GM12878 (cell line): Measurements from ENCODE around the gene NKAIN2. TPM values are rescaled to one million over a fixed set of nuclear protein-coding genes. Genes with fewer than 3 reads are reported as not detected.

Experiments
- ATAC-seq: fragments of 200-7000 bp; cut with Tn5 transposase; 3 replicates; pipeline ENCODE4 v1.9.1; 2020; ENCODE audit warnings: mild to moderate bottlenecking, moderate library complexity
- BruUV-seq: library from RNA; stranded (reverse); fragments of 400-500 nt; replicated peaks from 2 replicates; lab custom pipeline; 2021; lab: Mats Ljungman, UMichigan
- CTCF ChIA-PET: fragments of 300-600 bp; sonication (Branson Sonifier 250); formaldehyde crosslinking; extraction: SDS; loops from one replicate; lab custom pipeline; 2021; ENCODE audit warnings: inconsistent platforms; lab: Yijun Ruan, JAX
- POLR2A ChIA-PET: fragments of 350-600 bp; formaldehyde crosslinking; extraction: SDS; loops from one replicate; lab custom pipeline; 2021; ENCODE audit warnings: inconsistent platforms; lab: Charles Lee
- RAD21 ChIA-PET: fragments of 300-600 bp; sonication (Branson Sonifier 250); formaldehyde crosslinking; loops from one replicate; lab custom pipeline; 2023; ENCODE audit warnings: antibody characterized with exemption; ENCODE audit not compliant: unreplicated experiment; lab: Charles Lee
- SMC1A ChIA-PET: fragments of 300-600 bp; sonication (Branson Sonifier 250); formaldehyde crosslinking; loops from one replicate; lab custom pipeline; 2023; ENCODE audit not compliant: unreplicated experiment, uncharacterized antibody; lab: Charles Lee
- DNase-seq: peaks from one replicate; pipeline ENCODE4 v3.0.0-alpha.2; 2011; ENCODE audit warnings: low read depth, low spot score
- FAIRE-seq: peaks from 3 replicates; lab custom pipeline; 2011; peaks lifted over from hg19 to GRCh38; lab: Jason Lieb, UNC
- H2AFZ ChIP-seq: 2 replicates; pipeline ENCODE4 v1.6.0; 2011; ENCODE audit warnings: low read depth, low read length, control low read depth; ENCODE audit not compliant: control insufficient read depth
- H3K27ac ChIP-seq: 2 replicates; pipeline ENCODE4 v1.5.1; 2011; ENCODE audit warnings: control low read depth; ENCODE audit not compliant: control insufficient read depth, insufficient read depth
- H3K27me3 ChIP-seq, 2 experiments: replicated peaks in 1 of 2; 2 replicates each; pipeline versions ENCODE4 v1.6.0 to v1.6.1; 2011; ENCODE audit warnings: low read length in 1 of 2; ENCODE audit not compliant: control insufficient read depth in 2 of 2, insufficient read depth in 2 of 2
- H3K36me3 ChIP-seq, 2 experiments: 2 replicates each; pipeline ENCODE4 v1.5.1; 2011; ENCODE audit warnings: low read length in 1 of 2; ENCODE audit not compliant: control insufficient read depth in 2 of 2, insufficient read depth in 2 of 2
- H3K4me1 ChIP-seq: 2 replicates; pipeline ENCODE4 v1.6.1; 2011; ENCODE audit warnings: mild to moderate bottlenecking, low read length, moderate library complexity, mixed read lengths; ENCODE audit not compliant: control insufficient read depth, insufficient read depth
- H3K4me2 ChIP-seq: 2 replicates; pipeline ENCODE4 v1.6.0; 2011; ENCODE audit warnings: control low read depth; ENCODE audit not compliant: control insufficient read depth, insufficient read depth
- H3K4me3 ChIP-seq: fragments of 200-600 bp; sonication (generic); 2 replicates; pipeline ENCODE4 v1.5.1; 2016
- H3K79me2 ChIP-seq: 2 replicates; pipeline ENCODE4 v1.6.0; 2011; ENCODE audit warnings: low read length; ENCODE audit not compliant: control insufficient read depth, insufficient read depth
- H3K9ac ChIP-seq: 2 replicates; pipeline ENCODE4 v1.8.0; 2011; ENCODE audit warnings: low read length, control low read depth, mixed read lengths; ENCODE audit not compliant: control insufficient read depth, insufficient read depth
- H3K9me3 ChIP-seq: replicated peaks from 3 replicates; pipeline ENCODE4 v1.5.1; 2011; ENCODE audit warnings: mild to moderate bottlenecking, low read length; ENCODE audit not compliant: control insufficient read depth, insufficient read depth
- H4K20me1 ChIP-seq: 2 replicates; pipeline ENCODE4 v1.6.0; 2011; ENCODE audit not compliant: control insufficient read depth, insufficient read depth
- HCFC1 ChIP-seq: fragments of 150-350 bp; IDR thresholded peaks from 2 replicates; pipeline ENCODE4 v1.6.1; 2014; ENCODE audit warnings: low read length
- JUNB ChIP-seq: IDR thresholded peaks from 2 replicates; pipeline ENCODE4 v1.6.1; 2016; ENCODE audit warnings: antibody characterized with exemption, mild to moderate bottlenecking
- MYB ChIP-seq: fragments of 150-350 bp; IDR thresholded peaks from 2 replicates; pipeline ENCODE4 v1.6.1; 2014; ENCODE audit warnings: mild to moderate bottlenecking, low read depth, low read length, borderline replicate concordance
- NR2C2 ChIP-seq: IDR thresholded peaks from 2 replicates; pipeline ENCODE4 v1.6.1; 2011; ENCODE audit warnings: borderline replicate concordance, low read depth; ENCODE audit not compliant: control insufficient read depth, insufficient read length
- RELA ChIP-seq: fragments of 450-650 bp; IDR thresholded peaks from 2 replicates; pipeline ENCODE4 v1.8.0; 2014; ENCODE audit warnings: borderline replicate concordance; ENCODE audit not compliant: partially characterized antibody
- SIN3A ChIP-seq: IDR thresholded peaks from 2 replicates; pipeline ENCODE4 v1.6.1; 2012; ENCODE audit warnings: low read depth, low read length, improper control_type of control experiment
- SMAD5 ChIP-seq: IDR thresholded peaks from 2 replicates; pipeline ENCODE4 v1.6.1; 2016; ENCODE audit warnings: antibody characterized with exemption, low read depth
- TCF7 ChIP-seq: IDR thresholded peaks from 2 replicates; pipeline ENCODE4 v1.6.1; 2014; ENCODE audit warnings: antibody characterized with exemption, borderline replicate concordance
- ZNF24 ChIP-seq: fragments of 450-650 bp; IDR thresholded peaks from 2 replicates; pipeline ENCODE4 v1.6.1; 2017; ENCODE audit warnings: antibody characterized with exemption, mild to moderate bottlenecking
- WGBS: methylation state at CpG from one replicate; pipeline ENCODE4 v1.1.6; 2016; ENCODE audit warnings: low lambda C conversion rate; ENCODE audit not compliant: insufficient replicate concordance, insufficient coverage; ENCODE audit errors: missing lambda C conversion rate; 5-methylcytosine and 5-hydroxymethylcytosine counted together
- in situ Hi-C: fragments of 300-500 bp; cut with MboI; formaldehyde crosslinking; loops from 9 replicates; pipeline ENCODE4 v1.14.3; 2018; ENCODE audit warnings: mixed read lengths
- intact Hi-C: fragments of 100-400 bp; cut with micrococcal nuclease; formaldehyde crosslinking; loops from one replicate; pipeline ENCODE4 v1.14.2; 2022; ENCODE audit not compliant: unreplicated experiment
- polyA plus RNA-seq, 11 experiments: library from polyadenylated mRNA; depleted of rRNA in 4 of 11; unstranded in 6 of 11; stranded (reverse) in 5 of 11; fragments of >200 nt; fragmentation: Nextera tagmentation in 4 of 11; fragmentation: Illumina TruSeq in 1 of 11; extraction: Ambion mirVana in 4 of 11; extraction: Trizol in 1 of 11; gene quantifications; 1 replicate in 1 of 11; 2 replicates in 10 of 11; pipeline versions ENCODE4 v1.2.1 to v1.2.3, GENCODE V29; 2011 to 2016; ENCODE audit warnings: inconsistent platforms in 2 of 11, missing spikeins in 2 of 11, low read depth in 1 of 11
- total RNA-seq, 4 experiments: library from RNA; depleted of rRNA in 3 of 4; stranded (reverse); fragments of >200 nt in 3 of 4; fragmentation: Illumina TruSeq in 1 of 4; extraction: Trizol in 1 of 4; gene quantifications; 2 replicates each; pipeline versions ENCODE4 v1.2.1 to v1.2.3, GENCODE V29; 2013 to 2021
- TF ChIP-seq, protein P1 (sequence below): fragments of 450-650 bp; IDR thresholded peaks from 2 replicates; pipeline ENCODE4 v1.6.1; 2017; ENCODE audit warnings: borderline replicate concordance
- TF ChIP-seq, protein P2 (sequence below): fragments of 150-350 bp; IDR thresholded peaks from 2 replicates; pipeline ENCODE4 v1.6.1; 2016; ENCODE audit warnings: low read depth, low read length
- TF ChIP-seq, protein P3 (sequence below): IDR thresholded peaks from 2 replicates; pipeline ENCODE4 v1.6.1; 2011; ENCODE audit warnings: low read depth, mild to moderate bottlenecking, low read length, moderate library complexity, borderline replicate concordance; ENCODE audit errors: extremely low read depth
- TF ChIP-seq, protein P4 (sequence below): fragments of 450-650 bp; IDR thresholded peaks from 2 replicates; pipeline ENCODE4 v1.6.1; 2016; ENCODE audit warnings: mild to moderate bottlenecking, moderate library complexity, borderline replicate concordance

The NKAIN2 gene
- total and polyA plus RNA-seq, 10 of the 15 experiments (the other 5 are each of a cell fraction or from before 2014, with no cell fraction given), result not detected

DNA sequence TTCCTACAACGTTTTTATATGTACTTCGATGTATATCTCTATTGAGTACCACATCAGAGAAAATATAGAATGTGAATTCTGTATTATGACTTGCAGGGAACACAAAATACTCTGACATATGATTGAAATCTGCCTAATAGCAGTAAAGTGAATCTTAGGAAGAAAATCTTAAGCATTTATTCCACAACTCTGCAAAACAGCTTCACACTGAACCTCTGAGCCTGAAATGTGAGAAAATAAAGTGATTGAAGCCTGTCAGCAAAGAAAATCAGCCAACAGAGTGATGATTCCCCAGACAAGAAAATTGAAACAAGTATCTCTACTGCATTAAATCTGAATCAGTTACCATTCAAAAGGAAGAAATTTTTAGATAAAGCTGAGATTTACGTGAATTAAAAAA, 659.1 kb downstream of the NKAIN2 start:
- 12% methylated on average over 3 of the region's 3 CpGs for WGBS

More for the DNA sequence above, 659.1 kb downstream of the NKAIN2 start:
- H3K27me3 ChIP-seq, result no peaks in the 10 kb centered on the region
- in situ Hi-C loops (no loop called here), intact Hi-C loops (no loop called here)
- H3K79me2 ChIP-seq, result no peaks in the 10 kb centered on the region
- no peak overlapping the region for H3K27ac ChIP-seq
- DNase-seq (no peak), ATAC-seq (no peak), FAIRE-seq (no peak)
- H3K36me3 ChIP-seq, result no peaks in the 10 kb centered on the region
- H4K20me1 ChIP-seq, result no peaks in the 10 kb centered on the region
- BruUV-seq, result no TSS peak
- ChIA-PET RAD21 (no interaction called here), POLR2A (no interaction called here), SMC1A (no interaction called here), CTCF (no interaction called here)
- H3K4me2 ChIP-seq, result no peak overlapping the region
- no peak overlapping the region for H3K9ac ChIP-seq
- no peaks in the 10 kb centered on the region for H3K9me3 ChIP-seq
- no peak for TF ChIP-seq SIN3A
- TF ChIP-seq TCF7, result no peak
- TF ChIP-seq, protein P1, sequence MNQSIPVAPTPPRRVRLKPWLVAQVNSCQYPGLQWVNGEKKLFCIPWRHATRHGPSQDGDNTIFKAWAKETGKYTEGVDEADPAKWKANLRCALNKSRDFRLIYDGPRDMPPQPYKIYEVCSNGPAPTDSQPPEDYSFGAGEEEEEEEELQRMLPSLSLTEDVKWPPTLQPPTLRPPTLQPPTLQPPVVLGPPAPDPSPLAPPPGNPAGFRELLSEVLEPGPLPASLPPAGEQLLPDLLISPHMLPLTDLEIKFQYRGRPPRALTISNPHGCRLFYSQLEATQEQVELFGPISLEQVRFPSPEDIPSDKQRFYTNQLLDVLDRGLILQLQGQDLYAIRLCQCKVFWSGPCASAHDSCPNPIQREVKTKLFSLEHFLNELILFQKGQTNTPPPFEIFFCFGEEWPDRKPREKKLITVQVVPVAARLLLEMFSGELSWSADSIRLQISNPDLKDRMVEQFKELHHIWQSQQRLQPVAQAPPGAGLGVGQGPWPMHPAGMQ, result no peak
- no peak for TF ChIP-seq NR2C2
- TF ChIP-seq JUNB, result no peak
- TF ChIP-seq, protein P2, sequence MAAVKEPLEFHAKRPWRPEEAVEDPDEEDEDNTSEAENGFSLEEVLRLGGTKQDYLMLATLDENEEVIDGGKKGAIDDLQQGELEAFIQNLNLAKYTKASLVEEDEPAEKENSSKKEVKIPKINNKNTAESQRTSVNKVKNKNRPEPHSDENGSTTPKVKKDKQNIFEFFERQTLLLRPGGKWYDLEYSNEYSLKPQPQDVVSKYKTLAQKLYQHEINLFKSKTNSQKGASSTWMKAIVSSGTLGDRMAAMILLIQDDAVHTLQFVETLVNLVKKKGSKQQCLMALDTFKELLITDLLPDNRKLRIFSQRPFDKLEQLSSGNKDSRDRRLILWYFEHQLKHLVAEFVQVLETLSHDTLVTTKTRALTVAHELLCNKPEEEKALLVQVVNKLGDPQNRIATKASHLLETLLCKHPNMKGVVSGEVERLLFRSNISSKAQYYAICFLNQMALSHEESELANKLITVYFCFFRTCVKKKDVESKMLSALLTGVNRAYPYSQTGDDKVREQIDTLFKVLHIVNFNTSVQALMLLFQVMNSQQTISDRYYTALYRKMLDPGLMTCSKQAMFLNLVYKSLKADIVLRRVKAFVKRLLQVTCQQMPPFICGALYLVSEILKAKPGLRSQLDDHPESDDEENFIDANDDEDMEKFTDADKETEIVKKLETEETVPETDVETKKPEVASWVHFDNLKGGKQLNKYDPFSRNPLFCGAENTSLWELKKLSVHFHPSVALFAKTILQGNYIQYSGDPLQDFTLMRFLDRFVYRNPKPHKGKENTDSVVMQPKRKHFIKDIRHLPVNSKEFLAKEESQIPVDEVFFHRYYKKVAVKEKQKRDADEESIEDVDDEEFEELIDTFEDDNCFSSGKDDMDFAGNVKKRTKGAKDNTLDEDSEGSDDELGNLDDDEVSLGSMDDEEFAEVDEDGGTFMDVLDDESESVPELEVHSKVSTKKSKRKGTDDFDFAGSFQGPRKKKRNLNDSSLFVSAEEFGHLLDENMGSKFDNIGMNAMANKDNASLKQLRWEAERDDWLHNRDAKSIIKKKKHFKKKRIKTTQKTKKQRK, result no peak
- no peak for TF ChIP-seq HCFC1
- TF ChIP-seq ZNF24, result no peak
- TF ChIP-seq SMAD5, result no peak
- no peak for TF ChIP-seq MYB
- no peak for TF ChIP-seq RELA
- TF ChIP-seq, protein P3, sequence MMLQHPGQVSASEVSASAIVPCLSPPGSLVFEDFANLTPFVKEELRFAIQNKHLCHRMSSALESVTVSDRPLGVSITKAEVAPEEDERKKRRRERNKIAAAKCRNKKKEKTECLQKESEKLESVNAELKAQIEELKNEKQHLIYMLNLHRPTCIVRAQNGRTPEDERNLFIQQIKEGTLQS, result no peak
- TF ChIP-seq, protein P4, sequence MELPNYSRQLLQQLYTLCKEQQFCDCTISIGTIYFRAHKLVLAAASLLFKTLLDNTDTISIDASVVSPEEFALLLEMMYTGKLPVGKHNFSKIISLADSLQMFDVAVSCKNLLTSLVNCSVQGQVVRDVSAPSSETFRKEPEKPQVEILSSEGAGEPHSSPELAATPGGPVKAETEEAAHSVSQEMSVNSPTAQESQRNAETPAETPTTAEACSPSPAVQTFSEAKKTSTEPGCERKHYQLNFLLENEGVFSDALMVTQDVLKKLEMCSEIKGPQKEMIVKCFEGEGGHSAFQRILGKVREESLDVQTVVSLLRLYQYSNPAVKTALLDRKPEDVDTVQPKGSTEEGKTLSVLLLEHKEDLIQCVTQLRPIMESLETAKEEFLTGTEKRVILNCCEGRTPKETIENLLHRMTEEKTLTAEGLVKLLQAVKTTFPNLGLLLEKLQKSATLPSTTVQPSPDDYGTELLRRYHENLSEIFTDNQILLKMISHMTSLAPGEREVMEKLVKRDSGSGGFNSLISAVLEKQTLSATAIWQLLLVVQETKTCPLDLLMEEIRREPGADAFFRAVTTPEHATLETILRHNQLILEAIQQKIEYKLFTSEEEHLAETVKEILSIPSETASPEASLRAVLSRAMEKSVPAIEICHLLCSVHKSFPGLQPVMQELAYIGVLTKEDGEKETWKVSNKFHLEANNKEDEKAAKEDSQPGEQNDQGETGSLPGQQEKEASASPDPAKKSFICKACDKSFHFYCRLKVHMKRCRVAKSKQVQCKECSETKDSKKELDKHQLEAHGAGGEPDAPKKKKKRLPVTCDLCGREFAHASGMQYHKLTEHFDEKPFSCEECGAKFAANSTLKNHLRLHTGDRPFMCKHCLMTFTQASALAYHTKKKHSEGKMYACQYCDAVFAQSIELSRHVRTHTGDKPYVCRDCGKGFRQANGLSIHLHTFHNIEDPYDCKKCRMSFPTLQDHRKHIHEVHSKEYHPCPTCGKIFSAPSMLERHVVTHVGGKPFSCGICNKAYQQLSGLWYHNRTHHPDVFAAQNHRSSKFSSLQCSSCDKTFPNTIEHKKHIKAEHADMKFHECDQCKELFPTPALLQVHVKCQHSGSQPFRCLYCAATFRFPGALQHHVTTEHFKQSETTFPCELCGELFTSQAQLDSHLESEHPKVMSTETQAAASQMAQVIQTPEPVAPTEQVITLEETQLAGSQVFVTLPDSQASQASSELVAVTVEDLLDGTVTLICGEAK, result no peak
- H3K4me1 ChIP-seq, result no peaks in the 10 kb centered on the region
- no peak overlapping the region for H3K4me3 ChIP-seq
- H2AFZ ChIP-seq, result no peak overlapping the region
